ENCODE measurements around the gene TFAP2B.

Gene TFAP2B

DNA sequence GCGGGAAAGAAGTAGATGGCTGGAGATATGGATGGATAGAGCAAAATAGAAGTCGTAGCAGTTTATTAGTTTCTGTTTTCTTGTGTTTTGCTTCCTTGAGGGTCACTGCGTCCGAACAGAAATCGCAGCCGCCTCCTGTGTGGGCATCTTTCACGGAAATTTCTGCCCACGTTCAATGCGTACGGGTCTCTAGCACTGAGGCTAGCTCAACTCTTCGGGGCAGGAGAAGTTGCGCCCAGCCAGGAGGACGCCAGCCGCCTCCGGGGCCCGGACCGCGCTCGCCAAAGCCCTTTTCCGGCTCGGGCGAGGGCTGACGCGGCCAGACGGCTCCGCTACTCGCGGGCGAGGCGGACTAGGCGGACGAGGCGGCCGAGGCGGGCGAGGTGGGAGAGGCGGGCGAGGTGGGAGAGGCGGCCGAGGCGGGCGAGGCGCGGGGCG, 814 bp downstream of the TFAP2B start:
- no peak overlapping the region for H3K4me3 Mint-ChIP-seq
- peaks cover 15% of the 10 kb centered on the region for H3K4me1 Mint-ChIP-seq (ENCODE audit: low read depth)
- no peaks in the 10 kb centered on the region for H3K9me3 Mint-ChIP-seq
- intact Hi-C loops (cut with micrococcal nuclease): loop anchor here (5.0 to 10.0 kb wide), 2 partner anchors 785 to 1038 kb away; no protein-coding TSS in a partner anchor
- no peak overlapping the region for H3K27ac Mint-ChIP-seq
- peaks cover 81% of the 10 kb centered on the region for H3K27me3 Mint-ChIP-seq
- no peaks in the 10 kb centered on the region for H3K36me3 Mint-ChIP-seq (ENCODE audit: low read depth)

DNA sequence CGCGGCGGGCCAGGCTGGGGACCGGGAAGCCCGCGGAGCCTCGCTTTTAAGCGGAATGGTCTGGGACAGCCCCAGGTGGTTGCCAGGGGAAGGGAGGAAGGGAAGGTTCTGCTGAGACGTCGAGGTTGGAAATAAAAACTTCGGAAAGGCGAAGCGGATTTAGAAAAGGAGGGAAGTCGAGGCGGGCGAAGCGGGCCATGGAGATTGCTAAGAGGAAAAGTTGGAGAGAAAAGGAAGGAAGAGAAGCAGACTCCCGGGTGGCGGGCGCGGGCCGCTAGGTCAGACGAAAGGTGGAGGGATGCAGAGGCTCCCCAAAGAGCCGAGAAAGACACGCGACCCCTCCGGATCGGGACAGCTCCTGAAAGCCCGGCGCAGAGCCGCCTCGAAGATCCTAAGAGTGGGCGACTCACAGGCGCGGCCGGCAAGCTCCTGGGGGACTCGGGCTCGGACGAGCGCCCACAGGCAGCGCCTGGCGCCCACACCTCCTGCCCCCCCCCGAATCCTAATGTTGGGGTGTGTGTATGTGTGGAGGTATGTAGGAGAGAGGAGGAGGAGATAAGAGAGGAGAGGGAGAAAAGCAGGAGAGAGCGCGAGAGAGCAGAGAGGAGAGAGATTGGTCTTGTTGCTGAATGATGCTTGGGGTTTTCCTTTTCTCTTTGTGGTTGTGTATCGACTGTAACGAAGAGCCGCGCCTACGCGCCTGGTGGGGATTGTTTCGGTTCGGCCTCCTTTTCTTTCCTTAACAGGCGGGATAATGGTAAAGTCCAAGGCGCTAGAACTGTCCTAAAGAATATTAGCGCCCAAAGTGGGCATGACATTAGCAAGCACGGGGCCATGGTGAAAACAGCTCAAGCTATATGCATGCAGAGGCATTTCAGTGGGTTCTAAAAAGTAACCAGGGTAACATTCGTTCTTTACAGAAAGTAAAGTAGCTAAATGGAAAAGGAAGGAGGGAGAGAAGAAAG, 1.5 kb downstream of the TFAP2B start:
- Mint-ChIP-seq H3K9me3 (no peaks in the 10 kb centered on the region), H3K27ac (no peak overlapping the region), H3K36me3 (ENCODE audit: low read depth) (no peaks in the 10 kb centered on the region), H3K27me3 (peaks cover 82% of the 10 kb centered on the region), H3K4me3 (no peak overlapping the region), H3K4me1 (ENCODE audit: low read depth) (peaks cover 15% of the 10 kb centered on the region)
- intact Hi-C loops (cut with micrococcal nuclease): loop anchor here (5.0 to 10.0 kb wide), 2 partner anchors 785 to 1037 kb away; no protein-coding TSS in a partner anchor

GRCh38 chr6:50820869-50821264, 2.2 kb downstream of the TFAP2B start:
- intact Hi-C loops (cut with micrococcal nuclease): no loop called here
- H3K27ac Mint-ChIP-seq: no peak overlapping the region

GRCh38 chr6:50821441-50822077, 2.9 kb downstream of the TFAP2B start:
- Mint-ChIP-seq H3K9me3 (no peaks in the 10 kb centered on the region), H3K27ac (no peak overlapping the region), H3K4me1 (ENCODE audit: low read depth) (peaks cover 15% of the 10 kb centered on the region), H3K4me3 (no peak overlapping the region), H3K36me3 (ENCODE audit: low read depth) (no peaks in the 10 kb centered on the region), H3K27me3 (peaks cover 88% of the 10 kb centered on the region)
- intact Hi-C loops (cut with micrococcal nuclease): no loop called here

More at GRCh38 chr6:50820869-50821264, 2.2 kb downstream of the TFAP2B start:
- Mint-ChIP-seq H3K4me3 (no peak overlapping the region), H3K4me1 (ENCODE audit: low read depth) (peaks cover 15% of the 10 kb centered on the region), H3K9me3 (no peaks in the 10 kb centered on the region), H3K36me3 (ENCODE audit: low read depth) (no peaks in the 10 kb centered on the region), H3K27me3 (peaks cover 85% of the 10 kb centered on the region)

DNA sequence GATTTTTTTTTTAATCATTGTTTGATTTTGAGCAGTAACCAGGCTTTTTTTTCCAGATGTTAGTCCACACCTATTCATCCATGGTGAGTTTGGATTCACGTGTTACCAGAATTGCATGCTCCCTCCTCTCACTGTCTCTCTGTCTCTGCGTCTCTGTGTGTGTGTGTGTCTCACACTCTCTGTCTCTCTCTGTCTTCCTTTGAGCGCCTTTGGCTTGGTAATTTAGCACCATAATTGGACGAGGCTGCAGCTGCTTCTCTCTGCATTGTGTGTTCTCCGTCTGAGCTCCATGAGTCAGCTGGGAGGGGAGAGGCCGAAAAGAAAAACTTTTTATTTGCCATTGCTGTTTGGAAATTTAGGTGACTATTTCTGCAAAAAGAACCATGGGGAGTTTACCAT, 3.4 kb downstream of the TFAP2B start:
- no peaks in the 10 kb centered on the region for H3K36me3 Mint-ChIP-seq (ENCODE audit: low read depth)
- H3K27ac Mint-ChIP-seq: no peak overlapping the region
- intact Hi-C loops (cut with micrococcal nuclease): no loop called here
- H3K9me3 Mint-ChIP-seq: no peaks in the 10 kb centered on the region
- peaks cover 15% of the 10 kb centered on the region for H3K4me1 Mint-ChIP-seq (ENCODE audit: low read depth)
- peaks cover 89% of the 10 kb centered on the region for H3K27me3 Mint-ChIP-seq
- H3K4me3 Mint-ChIP-seq: no peak overlapping the region

- Mint-ChIP-seq H3K27me3 (peaks cover 86% of the 10 kb centered on the region), H3K4me3 (no peak overlapping the region), H3K9me3 (no peaks in the 10 kb centered on the region), H3K27ac (no peak overlapping the region), H3K4me1 (ENCODE audit: low read depth) (peaks cover 15% of the 10 kb centered on the region), H3K36me3 (ENCODE audit: low read depth) (no peaks in the 10 kb centered on the region)
- intact Hi-C loops (cut with micrococcal nuclease): no loop called here
Measured at GRCh38 chr6:50823094-50823920, 4.6 kb downstream of the TFAP2B start.

GRCh38 chr6:50824552-50824951, 5.9 kb downstream of the TFAP2B start:
- no peaks in the 10 kb centered on the region for H3K9me3 Mint-ChIP-seq
- intact Hi-C loops (cut with micrococcal nuclease): no loop called here

DNA sequence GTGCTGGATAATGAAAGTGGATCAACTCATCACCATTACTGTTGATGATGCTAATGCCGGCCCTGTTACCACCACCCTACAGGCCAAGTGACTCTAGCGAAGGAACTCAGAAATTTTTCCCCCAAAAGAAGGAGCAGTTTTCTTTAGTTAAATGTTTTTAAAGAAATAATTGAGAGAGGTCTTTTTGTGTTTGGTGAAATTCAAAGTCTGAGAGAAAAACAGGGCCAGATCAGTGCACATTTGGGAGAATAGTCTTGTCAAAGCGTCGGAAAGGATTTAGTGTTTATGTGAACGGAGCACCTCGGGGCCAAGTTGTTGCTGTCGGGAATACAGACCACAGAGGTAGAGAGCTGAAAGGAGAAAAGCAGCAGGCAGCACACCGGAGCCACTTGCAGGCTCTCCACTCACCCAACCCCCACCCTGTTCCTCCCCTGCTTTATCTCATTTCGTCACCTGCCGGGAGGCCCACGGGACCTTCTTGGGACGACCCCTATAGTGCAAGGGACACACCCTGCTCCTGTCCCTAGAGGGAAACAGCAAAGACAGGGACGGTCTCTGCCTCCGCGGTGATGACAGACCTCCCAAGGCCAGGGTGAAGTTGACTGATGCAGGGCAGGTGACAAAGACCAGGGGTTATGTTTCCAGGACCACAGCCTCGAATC, 6.8 kb downstream of the TFAP2B start:
- no peaks in the 10 kb centered on the region for H3K36me3 Mint-ChIP-seq (ENCODE audit: low read depth)
- no peaks in the 10 kb centered on the region for H3K9me3 Mint-ChIP-seq
- peaks cover 5% of the 10 kb centered on the region for H3K4me1 Mint-ChIP-seq (ENCODE audit: low read depth)
- peaks cover 85% of the 10 kb centered on the region for H3K27me3 Mint-ChIP-seq
- H3K27ac Mint-ChIP-seq: no peak overlapping the region
- no peak overlapping the region for H3K4me3 Mint-ChIP-seq
- intact Hi-C loops (cut with micrococcal nuclease): no loop called here

More at GRCh38 chr6:50824552-50824951, 5.9 kb downstream of the TFAP2B start:
- Mint-ChIP-seq H3K4me3 (no peak overlapping the region), H3K27ac (no peak overlapping the region), H3K4me1 (ENCODE audit: low read depth) (peaks cover 15% of the 10 kb centered on the region), H3K27me3 (peaks cover 88% of the 10 kb centered on the region), H3K36me3 (ENCODE audit: low read depth) (no peaks in the 10 kb centered on the region)

DNA sequence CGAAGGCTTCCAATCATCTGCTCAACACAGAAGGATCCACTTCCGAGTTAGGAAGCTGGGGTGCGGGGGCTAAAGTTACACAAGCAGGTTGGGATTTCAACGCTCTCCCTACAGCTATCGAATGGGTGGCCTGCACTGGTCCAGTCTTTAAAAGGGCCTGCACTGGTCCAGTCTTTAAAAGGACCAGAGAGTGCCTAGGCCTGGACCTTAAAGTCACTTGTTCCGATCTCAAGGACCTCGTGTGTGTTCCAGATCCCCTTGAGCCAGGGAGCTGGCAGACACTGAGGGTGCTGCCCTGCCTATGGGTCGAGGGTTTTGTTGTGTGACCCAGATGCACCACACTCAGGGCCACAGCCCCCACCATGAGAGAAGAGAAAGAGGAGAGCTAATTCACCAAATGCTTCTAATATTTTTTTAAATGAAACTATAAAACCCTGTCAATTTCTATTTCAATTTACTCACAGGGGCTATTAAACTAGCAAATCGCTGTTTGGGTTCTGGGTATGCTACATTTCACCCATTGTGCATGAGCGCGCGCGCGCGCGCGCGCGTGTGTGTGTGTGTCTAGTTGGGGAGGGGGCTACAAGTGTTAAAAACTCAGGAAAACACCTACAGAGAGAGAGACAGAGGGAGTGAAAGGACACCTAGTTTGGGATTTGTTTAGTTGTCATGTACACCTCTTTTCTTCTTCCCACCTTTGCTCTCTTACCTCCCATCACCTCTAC, 7.5 kb downstream of the TFAP2B start:
- Mint-ChIP-seq H3K4me3 (no peak overlapping the region), H3K27ac (no peak overlapping the region), H3K27me3 (peaks cover 83% of the 10 kb centered on the region), H3K36me3 (ENCODE audit: low read depth) (no peaks in the 10 kb centered on the region), H3K4me1 (ENCODE audit: low read depth) (peaks cover 5% of the 10 kb centered on the region), H3K9me3 (no peaks in the 10 kb centered on the region)
- intact Hi-C loops (cut with micrococcal nuclease): no loop called here

- peaks cover 83% of the 10 kb centered on the region for H3K27me3 Mint-ChIP-seq
- no peaks in the 10 kb centered on the region for H3K36me3 Mint-ChIP-seq (ENCODE audit: low read depth)
- H3K9me3 Mint-ChIP-seq: no peaks in the 10 kb centered on the region
- intact Hi-C loops (cut with micrococcal nuclease): no loop called here
- H3K27ac Mint-ChIP-seq: no peak overlapping the region
- no peak overlapping the region for H3K4me3 Mint-ChIP-seq
- peaks cover 5% of the 10 kb centered on the region for H3K4me1 Mint-ChIP-seq (ENCODE audit: low read depth)
Measured at GRCh38 chr6:50826803-50827202, 8.1 kb downstream of the TFAP2B start.

- H3K9me3 Mint-ChIP-seq: no peaks in the 10 kb centered on the region
- intact Hi-C loops (cut with micrococcal nuclease): no loop called here
- H3K27me3 Mint-ChIP-seq: peaks cover 79% of the 10 kb centered on the region
- no peak overlapping the region for H3K4me3 Mint-ChIP-seq
- H3K36me3 Mint-ChIP-seq (ENCODE audit: low read depth): no peaks in the 10 kb centered on the region
- H3K4me1 Mint-ChIP-seq (ENCODE audit: low read depth): no peaks in the 10 kb centered on the region
- no peak overlapping the region for H3K27ac Mint-ChIP-seq
Measured at GRCh38 chr6:50829049-50829448, 10.4 kb downstream of the TFAP2B start.

DNA sequence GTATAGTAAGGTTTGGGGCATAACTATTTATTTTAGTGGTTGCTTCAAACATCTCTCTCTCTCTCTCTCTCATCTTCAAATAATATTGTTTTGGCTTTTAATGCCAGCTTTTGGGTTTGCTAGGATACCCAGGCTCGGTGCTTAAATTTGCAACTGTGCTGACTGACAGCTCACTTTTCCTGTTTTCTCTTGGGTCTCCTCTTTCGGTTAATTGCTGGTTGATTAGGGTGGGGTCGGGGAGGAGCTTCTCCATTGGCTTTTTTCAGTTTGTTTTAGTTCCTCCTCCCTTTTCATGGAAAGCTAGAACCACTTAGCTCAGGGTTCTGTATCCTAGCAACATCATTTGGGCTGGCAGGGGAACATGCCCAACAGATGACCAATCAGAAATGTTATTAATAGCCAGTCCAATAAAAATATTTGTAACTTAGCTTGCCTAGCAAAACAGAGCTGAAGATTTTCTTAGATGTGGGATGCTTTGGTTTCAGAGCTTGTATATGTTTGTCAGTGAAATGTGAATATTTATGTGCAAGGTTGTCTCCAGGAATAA, 11.3 kb downstream of the TFAP2B start:
- Mint-ChIP-seq H3K27me3 (peaks cover 74% of the 10 kb centered on the region), H3K27ac (no peak overlapping the region), H3K4me1 (ENCODE audit: low read depth) (no peaks in the 10 kb centered on the region), H3K4me3 (no peak overlapping the region), H3K9me3 (no peaks in the 10 kb centered on the region), H3K36me3 (ENCODE audit: low read depth) (no peaks in the 10 kb centered on the region)
- intact Hi-C loops (cut with micrococcal nuclease): no loop called here

All from dendritic cell treated with granulocyte-macrophage colony-stimulating factor and Interleukin-4, amounts not matched to agents 40 ng/mL and 50 ng/mL, for 4 days (primary cell).